ENCODE measurements around the gene EYA2.
"Not testable (repeated sequence)": the region's sequence is repeated elsewhere in the genome, so short reads cannot be mapped to it uniquely, and the experiment has no call there.

Gene EYA2

DNA sequence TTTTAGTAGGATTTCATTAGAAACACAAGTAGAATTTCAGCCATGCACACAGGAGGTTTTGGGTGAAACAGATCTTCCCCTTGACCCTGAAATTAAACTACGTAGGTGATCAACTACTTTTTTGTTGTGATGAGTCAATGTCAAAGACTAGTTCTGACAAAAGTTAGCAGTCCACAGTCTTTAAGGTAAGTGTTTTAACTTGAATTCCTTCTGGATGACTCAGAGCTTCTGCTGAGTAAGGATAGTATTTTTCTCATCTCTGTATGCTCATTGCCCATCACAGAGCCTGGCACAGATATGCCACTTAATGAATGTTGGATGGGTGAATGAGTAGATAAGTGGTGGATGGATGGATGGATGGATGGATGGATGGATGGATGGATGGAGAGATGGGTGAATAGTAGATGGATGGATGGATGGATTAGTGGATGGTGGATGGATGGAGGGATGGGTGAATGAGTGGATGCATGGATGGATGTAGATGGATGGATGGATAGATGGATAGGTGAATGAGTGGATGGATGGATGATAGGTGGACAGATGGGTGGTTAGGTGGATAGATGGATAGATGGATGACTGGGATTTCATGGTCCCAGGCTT is 296.5 kb downstream of the EYA2 start:
- DNase-seq = no peak

DNA sequence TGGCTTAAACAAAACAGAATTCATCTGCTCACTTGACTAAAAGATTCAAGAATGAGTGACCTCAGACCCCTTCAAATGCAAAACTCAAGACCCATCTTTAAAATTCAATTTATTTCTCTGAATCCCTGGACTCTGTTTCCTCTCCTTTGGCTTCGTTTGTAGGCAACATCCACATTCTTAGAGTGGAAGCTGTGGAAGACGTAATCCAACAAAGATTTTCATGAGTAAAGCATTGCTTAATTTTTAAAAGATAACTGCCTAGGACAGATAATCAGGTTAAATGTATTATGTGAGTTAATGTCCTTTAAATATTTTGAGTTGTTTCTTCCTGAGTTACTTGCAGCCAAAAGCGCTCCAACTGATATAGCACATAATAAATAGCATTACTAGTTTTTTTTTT is 297.3 kb downstream of the EYA2 start:
- DNase-seq = no peak

DNA sequence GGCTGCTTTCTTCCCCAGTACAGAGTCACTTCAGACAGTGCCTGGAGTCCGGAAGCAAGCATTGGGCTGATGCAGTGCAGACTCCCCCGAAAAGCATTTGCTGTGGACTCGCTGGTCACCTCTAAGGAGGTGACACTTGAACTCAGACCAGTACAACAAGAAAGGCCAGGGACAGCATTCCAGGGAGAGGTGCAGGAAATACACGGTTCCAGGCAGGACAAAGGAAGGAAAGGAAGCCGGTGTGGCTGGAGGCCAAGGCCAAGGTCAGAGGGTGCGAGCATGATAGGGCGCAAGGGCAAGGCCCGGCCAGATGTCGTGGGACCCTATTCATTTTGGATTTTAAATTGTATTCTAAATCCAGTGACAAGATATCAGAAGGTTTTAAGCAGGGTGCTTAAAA is 300.9 kb downstream of the EYA2 start:
- no peak for DNase-seq

DNA sequence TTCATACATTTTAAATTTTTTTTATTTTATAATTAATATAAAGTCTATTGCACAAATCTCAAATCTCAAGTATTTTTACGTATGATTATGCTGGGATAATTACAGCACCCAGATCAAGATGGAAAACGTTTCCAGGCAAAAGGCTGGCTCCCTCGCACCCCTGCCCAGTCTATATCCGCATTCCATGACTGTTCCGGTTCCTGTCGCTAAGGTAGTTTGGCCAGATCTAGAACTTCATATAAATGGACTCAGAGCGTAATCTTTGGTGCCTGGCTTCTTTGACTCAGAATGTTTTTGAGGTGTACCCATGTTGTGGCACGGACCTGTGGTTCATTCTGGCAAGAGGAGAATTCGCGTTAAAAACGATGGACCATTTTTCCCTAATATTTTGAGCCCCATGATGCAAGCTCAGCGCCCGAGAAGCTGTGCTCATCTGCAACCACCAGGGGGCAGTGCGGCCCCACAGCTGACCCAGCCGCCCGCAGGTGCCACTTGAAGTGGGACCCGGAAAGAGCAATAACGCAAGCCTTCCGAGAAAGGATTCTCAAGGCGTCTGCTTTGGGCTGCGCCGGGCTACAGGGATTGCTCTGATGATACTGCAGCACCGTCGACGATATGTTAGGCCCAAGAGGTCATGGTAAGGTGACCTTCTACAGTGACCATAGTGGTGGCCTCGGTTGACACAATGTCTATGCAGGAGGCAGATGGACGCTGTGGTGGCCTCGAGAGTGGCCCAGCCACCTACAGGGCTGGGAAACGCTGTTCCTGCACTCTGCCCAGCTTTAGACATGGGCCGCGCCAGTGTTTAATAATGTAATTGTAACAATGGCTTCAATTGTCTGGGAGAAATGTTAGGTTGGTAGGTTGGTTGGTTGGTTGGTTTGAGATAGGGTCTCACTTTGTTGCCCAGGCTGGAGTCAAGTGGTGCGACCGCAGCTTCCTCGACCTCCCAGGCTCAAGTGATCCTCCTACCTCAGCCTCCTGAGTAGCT is 301.7 kb downstream of the EYA2 start:
- DNase-seq = peak; percentile 60

DNA sequence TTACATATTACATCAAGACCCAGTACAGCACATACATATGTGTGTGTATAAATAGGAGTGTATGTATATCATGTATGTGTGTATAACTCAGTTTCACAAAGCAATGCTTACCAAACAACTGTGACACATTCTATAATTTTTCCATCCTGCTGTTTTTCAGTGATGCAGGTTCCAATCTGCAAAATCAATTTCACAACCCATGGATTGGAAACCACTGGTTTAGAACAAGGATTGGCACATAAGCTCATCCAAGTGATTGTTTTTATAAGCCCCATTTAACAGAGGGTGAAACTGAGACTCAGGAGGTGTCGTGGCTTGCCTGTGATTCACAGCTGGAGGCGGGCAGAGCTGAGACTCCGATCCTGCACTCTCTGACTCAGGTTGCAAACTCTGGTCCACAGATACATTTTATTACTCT is 303.6 kb downstream of the EYA2 start:
- no peak for DNase-seq

DNA sequence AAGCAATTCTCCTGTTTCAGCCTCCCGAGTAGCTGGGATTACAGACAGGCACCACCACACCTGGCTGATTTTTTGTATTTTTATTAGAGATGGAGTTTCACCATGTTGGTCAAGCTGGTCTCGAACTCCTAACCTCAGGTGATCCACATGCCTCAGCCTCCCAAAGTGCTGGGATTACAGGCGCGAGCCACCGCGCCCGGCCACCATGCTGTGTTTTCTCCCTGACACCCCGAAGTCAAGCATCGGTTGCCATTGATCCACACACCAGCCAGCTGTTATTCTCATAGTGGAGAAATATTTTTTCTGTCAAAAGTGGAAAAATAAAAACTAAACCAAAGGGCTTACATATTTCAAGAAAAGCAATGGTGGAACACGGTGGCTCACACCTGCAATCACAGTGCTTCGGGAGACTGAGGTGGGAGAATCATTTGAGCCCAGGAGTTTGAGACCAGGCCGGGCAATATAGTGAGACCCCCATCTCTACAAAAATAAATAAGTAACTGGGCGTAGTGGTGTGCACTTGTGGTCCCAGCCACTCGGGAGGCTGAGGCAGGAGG is 304.4 kb downstream of the EYA2 start:
- DNase-seq = no peak

DNA sequence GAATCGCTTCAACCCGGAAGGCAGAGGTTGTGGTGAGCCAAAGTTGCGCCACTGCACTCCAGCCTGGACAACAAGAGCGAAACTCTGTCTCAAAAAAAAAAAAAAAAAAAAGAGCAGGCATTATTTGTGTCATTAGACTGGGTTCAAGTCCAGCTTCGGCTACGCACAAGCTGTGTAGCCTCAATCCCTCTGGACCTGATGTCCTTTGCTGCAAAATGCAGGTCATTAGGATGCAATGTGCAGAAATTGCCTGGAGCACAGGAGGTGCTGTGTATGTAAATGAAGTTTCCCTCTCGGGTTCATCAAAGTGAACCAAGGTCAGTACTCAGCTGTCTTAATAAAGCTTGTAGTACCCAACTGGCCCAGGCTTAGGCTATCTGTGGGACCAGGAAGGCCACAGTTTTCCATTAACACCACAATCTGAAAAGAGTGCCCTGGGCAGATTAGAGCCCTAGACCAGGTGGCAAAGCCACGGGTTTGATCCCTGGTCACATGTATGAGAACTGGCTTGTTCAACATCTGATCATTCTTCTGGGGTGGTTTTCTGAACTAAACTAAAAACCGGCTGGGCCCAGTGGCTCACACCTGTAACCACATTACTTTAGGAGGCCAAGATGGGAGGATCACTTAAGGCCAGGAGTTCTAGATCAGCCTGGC is 306.6 kb downstream of the EYA2 start:
- no peak for DNase-seq

DNA sequence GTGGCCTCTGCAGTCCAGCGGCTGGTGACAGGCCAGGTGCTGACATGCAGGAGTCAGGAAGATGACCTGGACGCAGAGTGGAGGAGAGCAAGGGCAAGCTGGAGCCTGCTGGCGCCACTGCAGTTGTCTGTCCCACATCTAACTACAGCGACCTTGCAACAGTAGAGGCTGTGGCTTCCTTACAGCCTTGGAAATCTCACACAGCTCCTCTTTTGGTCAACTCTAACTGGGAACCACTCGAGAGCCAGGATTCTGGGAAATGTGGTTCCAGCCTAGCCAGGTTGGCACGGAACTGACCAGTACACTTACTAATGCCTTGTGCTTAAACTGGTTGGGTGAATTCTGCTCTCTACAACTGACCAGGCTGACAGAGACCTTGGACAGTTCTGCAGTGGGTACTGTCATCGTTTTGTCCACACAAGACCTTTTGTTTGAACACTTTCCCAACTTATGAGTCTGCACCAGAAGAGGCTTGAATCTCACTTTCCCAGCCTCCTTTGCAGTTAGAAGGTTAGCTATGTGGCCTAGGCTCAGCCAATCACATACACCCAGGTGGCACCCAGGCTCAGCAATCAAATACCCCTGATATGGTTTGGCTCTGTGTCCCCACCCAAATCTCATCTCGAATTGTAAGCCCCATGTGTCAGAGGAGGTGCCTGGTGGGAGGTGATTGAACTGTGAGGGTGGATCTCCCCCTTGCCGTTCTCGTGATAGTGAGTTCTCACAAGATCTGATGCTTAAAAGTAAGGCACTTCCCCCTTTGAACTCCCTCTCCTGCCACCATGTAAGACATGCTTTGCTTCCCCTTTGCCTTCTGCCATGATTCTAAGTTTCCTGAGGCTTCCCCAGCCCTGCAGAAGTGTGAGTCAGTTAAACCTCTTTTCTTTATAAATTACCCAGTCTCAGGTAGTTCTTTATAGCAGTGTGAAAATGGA is 308.4 kb downstream of the EYA2 start:
- DNase-seq = no peak

DNA sequence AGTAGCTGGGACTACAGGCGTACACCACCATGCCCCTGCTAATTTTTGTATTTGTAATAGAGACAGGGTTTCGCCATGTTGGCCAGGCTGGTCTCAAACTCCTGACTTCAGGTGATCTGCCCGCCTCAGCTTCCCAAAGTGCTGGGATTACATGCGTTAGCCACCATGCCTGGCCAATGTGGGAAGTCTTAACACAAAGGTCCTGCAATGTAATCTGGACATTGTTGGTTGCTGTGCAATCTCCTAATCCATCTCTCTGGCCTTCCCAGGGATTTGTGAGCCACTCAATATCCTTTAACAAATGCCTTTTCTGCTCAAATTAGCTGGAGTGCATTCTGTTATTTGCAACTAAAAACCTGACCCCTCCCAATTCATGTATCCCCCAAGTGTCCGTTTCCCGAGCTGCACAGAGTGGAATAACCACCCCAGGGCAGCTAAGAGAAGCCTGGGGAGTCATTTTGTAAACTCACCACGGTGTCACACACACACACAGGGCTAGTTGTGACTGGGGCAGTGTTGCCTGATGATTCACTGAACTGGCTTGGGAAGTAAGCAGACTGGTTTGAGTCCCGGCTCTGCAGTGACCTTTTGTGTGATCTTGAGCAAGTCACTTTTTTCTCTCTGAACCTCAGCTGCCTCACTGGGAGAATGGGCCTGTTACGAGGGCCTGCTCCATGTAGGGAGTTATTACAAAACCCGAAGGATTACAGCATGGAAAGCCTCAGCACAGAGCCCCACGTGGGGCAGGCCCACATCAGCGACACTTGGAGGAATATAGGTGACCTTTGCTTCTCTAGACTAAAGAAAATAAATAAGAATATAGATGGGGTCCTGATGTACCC is 309.6 kb downstream of the EYA2 start:
- peak; percentile 23 for DNase-seq

DNA sequence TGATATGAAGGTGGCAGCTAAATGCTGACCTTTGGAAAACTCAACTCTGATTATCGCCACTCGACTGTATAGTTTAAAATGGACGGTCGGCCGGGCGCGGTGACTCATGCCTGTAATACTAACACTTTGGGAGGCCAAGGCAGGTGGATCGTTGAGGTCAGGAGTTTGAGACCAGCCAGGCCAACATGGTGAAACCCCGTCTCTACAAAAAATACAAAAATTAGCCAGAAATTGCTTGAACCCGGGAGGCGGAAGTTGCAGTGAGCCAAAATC is 310.1 kb downstream of the EYA2 start:
- DNase-seq = not testable (repeated sequence)

DNA sequence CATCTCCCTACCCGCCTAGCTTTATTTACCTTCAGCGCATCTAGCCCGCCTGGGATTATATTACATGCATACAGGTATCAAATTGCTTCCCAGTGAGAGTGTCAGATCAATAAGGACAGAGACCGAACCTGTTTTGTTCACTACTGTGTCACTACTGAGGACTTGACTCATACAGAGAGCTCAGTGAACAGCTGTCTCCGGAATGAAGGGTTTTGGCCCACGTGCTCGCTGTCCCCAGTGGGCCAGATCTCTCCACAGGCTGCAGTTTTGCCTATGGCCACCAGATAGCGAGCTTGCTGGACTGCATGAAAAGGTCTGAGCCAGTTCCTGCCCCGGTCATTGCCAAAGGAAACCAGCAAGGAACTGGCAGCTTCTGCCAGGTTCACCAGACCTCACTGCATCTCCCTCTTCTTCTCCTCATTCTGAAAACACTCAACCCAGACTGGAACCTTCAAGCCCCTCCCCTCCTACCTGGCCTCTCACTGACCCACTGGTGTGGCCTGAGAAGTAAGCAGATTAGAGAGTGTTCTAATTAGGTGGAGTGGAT is 311.0 kb downstream of the EYA2 start:
- peak; percentile 82 for DNase-seq

DNA sequence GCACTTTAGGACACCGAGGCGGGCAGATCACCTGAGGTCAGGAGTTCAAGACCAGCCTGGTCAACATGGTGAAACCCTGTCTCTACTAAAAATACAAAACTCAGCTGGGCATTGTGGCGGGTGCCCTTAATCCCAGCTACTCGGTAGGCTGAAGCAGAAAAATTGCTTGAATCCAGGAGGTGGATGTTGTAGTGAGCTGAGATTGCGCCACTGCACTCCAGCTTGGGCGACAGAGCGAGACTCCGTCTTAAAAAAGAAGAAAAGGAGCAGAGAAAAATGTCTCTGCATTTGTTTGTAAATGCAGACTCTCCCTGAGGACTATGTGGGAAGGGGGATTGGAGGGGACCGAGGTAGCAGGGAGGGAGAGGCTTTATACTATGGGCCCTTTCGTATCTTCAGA is 311.9 kb downstream of the EYA2 start:
- not testable (repeated sequence) for DNase-seq

DNA sequence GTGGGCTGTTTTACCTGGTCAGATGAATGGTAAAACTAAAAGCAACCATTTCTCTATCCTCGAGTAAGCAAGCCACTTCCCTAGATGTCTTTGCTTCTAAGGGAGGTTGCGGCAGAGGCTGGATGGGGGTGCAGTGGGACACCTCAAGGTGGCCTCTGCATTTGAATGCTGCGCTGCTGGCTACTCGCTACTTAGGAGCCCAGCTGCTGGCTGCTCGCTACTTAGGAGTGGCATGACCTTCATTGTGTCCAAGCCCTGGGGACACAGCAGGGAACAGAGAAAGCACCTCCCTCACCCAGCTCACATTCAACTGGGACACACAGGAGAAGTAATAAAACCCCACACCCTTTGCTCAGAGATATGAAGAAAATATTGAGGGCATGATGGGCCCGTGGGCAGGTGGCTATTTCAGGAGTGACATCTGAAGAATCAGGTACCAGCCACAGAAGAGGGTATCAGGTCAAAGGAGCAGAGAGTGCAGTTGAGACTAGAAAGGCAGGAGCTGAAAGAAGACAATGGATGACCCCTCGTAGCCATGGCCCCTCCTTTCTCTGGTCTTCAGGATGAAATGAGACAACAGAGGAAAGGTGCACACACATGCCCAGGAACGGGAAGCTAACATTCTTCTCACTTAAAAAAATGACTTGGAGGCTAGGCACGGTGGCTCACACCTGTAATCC is 312.5 kb downstream of the EYA2 start:
- DNase-seq = no peak

DNA sequence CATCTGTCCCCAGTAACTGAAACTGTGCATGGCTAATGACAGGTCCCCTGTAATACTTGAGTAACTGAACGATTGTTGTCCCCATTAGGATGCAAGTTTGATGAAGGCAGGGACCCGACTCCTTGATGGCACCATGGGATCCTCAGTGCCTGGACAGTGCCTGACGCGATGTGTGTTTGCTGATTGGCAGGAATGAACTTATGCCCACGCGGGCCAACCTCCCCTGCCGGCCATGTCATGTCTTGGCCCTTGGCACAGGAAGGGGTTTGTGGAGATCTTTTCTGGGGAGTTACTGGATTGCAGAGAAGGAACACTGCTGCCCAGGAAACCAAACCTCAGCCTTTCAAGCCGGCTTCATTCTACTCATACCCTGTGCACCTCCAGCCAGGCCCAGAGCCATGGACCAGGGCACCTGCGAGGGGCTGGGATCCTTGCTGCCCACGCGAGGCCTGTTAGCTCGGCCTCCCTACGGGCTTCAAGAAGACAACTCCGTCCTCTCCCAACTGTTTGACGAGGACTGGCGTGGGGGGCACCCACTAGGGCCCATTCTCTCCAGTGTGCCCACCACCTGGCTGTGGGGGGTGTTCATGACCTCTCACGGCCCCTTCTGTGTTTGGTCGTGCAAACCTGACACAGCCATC is 314.0 kb downstream of the EYA2 start:
- no peak for DNase-seq

DNA sequence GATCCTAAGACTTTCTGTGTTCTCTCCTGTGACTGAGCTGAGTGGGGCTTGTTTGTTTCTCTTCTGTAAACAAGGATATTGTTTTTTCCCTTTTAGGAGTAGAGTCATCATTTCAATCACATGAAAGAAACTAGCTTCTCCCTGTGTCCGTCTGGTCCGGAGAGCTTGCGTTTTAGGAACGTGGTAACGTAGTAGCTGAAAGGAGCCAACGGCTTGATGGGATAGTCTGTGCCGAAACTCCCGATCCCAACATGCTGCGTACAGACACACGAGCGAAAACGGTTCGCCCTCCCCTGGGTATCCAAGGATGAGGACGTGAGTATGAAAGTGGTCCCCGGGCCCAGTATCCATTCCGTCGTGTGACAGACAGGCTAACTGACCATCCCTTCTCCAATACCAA is 315.3 kb downstream of the EYA2 start:
- DNase-seq = no peak

DNA sequence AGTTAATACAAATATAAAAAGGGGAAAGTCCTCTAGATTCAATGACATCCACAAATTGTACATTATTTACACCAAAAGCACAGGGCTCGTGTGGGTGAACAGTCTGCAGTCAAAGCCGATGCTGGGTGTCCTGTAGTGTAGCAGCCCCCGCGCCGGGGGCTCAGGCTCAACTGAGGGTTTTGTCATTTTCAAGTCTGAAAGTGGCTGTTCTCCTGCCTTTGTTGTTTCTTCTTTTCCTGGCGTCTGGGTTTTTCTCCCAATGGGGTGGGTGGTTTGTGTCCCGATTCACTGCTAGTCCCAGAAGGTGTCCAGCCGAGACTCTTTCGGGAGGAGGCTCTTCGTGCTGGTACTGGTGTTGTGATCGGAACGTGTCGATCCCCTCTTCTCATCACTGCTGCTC is 315.8 kb downstream of the EYA2 start:
- no peak for DNase-seq

DNA sequence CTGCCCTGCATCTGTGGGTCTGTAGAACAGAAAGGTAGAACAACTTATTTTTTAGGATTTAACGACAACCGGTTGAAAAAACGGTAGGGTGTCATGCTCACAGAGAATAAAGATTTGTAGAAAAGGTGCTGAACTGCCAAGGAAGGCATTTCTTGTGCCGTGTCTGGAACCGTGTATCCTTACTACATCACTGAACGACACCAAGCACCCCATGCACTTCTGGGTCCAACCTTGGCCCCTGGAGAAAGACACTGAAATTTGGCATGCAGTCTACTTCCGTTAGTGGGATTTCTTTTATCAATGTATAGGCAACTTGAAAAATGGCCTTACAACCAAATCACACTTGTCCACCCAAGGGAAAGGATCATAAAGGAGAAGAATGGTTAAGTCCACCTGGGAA is 316.4 kb downstream of the EYA2 start:
- no peak for DNase-seq

DNA sequence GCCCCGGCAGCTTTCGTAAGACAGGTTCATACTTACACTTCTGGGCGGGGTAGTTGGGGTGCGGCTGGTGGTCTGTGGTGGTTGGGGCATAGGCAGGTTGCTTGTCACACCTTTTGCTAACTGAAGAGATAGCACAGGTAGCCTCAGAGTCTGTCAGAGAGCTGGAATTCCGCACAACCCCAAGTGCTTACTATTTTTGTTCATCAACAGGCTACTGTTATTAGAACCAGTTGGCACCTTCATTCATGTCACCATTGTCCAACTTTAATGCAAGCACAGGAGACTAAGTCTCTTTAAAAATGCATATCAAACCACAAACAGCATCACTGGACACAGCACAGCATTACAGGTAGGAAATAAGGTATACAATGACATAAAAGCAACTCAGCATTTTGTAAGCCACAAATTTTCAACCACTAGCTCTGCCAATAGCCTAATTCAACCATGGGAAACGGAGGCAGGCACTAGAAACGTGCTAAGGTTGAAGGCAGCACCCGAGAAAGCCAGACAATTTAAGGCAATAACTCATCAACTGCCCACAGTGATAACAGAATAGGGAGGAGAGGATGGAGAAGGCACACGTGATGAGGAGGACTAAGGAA is 318.1 kb downstream of the EYA2 start:
- DNase-seq = no peak

DNA sequence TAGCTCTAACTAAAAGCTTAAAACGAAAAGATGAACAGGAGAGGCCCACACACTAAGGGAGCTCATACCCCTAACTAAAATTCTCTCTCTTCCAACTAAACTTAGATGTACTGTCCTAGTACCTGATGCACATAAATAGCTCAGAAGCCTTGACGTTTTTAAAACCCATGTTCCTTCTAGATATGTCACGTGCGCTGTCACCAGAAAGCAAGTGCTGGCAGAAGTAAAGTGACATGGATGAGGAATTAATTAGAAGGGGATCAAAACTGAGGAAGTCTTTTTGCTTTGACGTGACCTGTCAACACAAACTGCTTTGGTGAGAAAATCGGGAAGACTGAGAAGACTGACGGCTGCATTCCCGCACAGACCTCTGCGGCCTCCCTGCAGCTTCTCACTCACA is 319.3 kb downstream of the EYA2 start:
- no peak for DNase-seq
